ENCODE data around the gene MYO1D.
"Not testable (repeated sequence)": the region's sequence is repeated elsewhere in the genome, so short reads cannot be mapped to it uniquely, and the experiment has no call there.

MYO1D gene

DNA sequence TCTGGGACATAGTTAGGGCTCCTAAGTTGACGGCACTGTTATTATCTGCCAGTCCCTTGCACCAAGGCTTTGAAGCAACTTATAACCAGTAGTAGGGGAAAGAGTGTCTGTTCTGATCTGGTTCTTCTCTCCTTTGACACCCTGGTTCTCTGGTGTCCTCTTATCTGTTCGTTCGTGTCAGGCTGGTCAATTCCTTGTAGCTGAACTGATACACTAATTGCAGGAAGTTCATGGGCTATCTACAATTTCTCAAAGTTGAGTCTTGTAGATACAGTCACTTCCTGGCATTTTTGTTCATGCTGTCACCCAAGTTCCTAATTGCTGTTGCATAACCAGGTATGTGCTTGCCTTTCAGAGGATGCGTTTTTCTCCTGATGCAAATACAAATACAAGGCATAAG lies 17.3 kb upstream of the MYO1D start:
- no peak for DNase-seq (ENCODE audit: low read depth, low spot score)

DNA sequence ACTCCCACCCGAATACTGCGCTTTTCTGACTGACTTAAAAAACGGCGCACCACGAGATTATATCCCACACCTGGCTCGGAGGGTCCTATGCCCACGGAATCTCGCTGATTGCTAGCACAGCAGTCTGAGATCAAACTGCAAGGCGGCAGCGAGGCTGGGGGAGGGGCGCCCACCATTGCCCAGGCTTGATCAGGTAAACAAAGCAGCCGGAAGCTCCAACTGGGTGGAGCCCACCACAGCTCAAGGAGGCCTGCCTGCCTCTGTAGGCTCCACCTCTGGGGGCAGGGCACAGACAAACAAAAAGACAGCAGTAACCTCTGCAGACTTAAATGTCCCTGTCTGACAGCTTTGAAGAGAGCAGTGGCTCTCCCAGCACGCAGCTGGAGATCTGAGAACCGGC lies 10.5 kb upstream of the MYO1D start:
- not testable (repeated sequence) for DNase-seq (ENCODE audit: low read depth, low spot score)

DNA sequence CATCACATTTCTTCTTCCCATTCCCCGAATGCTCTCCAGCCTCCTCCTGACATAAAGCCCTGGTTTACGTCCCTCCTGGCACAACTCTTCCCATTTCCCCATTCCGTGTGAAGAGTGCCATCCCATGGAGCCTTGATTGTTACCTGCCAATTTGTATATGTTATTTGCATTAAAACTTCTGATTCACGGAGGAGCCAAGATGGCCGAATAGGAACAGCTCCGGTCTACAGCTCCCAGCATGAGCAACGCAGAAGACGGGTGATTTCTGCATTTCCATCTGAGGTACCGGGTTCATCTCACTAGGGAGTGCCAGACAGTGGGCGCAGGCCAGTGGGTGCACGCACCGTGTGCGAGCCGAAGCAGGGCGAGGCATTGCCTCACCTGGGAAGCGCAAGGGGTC lies 10.0 kb upstream of the MYO1D start:
- not testable (repeated sequence) for DNase-seq (ENCODE audit: low read depth, low spot score)

DNA sequence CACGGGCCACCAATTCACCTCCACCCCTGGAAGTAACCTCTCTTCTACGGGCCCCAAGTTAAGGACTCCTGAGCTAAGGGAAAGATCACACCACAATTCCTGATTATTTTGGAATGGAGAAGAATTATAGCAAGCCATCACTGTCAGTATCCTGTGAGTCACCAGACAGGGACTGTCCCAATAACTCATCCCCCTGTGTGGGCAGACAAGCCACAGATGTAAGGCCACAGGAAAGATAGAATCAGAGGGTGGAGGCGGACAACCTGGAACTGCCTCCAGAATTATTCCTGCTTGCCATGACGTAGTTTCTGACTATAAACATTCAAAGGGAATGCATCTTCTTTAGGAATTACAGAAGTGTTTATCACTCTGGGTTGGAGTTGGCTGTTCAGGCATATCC lies 5.8 kb upstream of the MYO1D start:
- no peak for DNase-seq (ENCODE audit: low read depth, low spot score)

DNA sequence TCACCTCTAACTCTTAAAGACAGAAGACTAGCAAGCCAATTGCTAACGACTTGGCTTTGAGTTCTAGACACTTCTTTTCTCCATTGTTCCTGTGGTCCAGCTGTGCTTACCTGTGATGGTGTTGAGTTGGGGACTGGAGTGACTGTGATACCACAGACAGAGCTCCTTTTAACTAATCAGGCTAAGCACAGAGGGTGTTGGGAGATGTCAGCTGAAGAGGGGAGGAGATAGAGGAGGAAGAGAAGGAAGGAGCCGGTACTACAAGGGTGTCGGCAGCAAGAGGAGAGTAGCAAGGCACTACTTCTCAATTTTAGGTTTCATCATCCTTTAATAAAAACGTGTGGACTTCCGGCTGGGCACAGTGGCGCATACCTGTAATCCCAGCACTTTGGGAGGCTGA lies 5.1 kb upstream of the MYO1D start:
- DNase-seq (ENCODE audit: low read depth, low spot score): no peak

DNA sequence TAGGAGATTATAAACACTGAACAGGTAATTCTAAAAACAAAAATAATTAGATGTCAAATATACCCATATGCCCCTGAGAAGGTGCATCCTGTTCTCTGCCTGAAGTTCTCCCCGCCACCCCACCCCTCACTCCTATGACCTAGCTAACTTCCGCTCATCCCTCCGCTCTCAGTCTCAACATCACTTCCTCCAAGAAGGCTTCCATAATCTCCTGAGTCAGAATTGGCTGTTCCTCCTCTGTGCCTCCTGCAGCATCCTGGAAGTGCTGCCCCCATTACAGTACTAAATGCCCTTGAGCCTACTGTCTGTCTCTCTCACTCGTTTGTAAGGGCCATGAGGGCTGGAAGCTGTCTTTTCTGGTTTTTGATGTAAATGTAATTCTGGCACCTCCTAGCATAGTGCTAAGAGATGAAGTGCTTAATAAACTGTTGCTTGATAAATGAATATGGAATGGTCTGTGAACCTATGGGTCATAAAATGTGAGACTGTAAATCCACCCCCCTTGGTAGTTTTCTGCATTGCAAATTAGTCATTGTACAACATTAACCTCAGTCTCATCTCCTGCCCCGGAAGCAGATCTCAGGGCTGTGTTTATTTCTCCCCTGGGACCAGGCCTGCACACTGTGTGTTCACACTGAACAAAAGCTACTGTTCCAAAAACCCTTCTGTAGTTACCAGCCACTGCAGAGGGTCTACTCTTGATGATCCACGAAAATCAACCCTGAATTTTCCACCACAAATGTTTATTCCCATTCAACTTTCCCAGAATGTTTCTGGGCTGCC lies 3.9 kb upstream of the MYO1D start:
- DNase-seq (ENCODE audit: low read depth, low spot score): no peak

DNA sequence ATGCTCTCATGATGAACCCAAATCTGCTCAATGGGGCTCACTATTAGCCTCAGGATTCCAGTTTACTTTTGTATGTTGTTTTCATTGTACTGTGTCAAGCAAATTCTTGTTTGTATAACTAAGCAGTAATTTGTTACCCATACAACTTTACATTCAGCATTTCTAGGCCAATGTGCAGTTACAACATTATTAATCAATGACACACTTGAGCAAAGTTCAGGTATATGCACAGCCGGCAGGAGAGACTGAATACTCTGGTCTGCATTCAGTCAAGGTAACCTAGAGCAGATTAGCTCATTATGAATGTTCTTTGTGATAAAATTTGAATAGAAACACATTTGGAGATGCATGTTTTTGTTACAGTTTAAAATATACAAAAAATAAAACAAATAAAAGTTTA lies 2.2 kb upstream of the MYO1D start:
- no peak for DNase-seq (ENCODE audit: low read depth, low spot score)

DNA sequence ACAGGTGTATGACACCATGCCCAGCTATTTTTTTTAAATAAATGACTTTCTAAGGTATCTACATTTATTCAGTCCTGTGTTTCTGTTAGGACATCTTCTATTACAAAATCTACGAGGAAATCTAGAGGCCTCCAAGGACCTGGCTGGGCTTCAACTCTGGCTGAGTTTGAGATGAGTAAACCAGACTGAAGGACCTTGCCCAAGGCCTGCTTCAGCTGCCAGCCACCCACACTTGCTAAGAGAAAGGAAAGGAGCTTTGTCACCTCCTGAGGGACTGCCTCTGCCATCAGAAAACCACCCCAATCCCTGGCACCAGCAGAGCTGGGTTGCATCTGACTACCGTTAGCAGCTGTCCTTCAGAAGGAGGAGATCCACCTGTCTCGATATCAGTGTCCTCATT lies 1.3 kb upstream of the MYO1D start:
- DNase-seq (ENCODE audit: low read depth, low spot score): no peak

DNA sequence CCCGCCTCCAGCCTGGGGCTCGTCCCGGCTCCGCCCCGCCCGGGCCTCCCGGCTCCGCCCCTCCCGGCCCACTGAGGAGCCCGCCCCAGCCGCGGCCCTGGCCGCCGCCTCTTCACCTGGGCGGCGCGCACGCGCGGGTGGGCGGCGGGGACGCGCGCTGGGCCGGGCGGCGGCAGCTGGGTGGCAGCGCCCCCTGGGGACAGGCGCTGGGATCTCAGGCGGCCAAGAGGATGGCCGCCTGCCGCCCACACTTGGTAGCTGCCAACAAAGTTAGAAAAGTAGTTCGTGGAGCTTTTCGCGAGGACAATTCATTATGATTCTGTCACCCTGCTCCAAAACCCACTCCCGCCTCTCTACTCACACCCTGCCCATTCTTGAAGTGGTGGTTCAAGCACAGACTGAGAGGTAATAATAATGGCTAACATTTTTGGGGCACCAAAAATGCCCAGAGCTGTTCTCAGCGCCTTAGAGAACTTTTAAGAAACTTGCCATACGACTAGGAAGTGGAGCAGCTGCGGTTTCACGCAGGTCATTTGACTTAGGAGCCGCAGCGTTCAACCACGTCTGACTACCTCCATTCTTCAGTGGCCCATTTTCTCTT lies 340 bp upstream of the MYO1D start:
- peak; percentile 84 for DNase-seq (ENCODE audit: low read depth, low spot score)

DNA sequence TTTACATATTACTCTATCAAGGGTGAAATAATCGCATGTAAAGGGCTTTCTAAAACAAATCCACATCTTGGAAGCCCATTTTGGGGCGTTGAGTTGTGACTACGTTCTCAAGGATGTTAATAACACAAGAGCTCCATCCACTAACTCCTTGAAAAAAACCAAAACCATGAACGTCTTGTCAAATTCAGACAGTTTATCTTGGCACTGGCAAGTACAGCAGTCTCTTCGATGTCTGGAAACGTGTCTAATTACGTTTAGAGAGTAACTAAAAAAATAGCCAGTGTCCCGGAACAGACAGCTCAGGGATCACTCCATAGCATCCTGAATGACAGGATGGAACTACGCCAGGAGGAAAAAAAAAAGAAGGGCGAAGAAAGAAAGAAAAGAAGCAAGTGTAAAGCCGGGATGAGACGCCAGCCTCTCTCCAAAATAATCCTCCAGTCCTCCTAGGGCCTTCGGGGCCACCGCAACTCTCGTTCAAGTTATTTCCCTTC lies 954 bp downstream of the MYO1D start:
- DNase-seq (ENCODE audit: low read depth, low spot score): no peak

DNA sequence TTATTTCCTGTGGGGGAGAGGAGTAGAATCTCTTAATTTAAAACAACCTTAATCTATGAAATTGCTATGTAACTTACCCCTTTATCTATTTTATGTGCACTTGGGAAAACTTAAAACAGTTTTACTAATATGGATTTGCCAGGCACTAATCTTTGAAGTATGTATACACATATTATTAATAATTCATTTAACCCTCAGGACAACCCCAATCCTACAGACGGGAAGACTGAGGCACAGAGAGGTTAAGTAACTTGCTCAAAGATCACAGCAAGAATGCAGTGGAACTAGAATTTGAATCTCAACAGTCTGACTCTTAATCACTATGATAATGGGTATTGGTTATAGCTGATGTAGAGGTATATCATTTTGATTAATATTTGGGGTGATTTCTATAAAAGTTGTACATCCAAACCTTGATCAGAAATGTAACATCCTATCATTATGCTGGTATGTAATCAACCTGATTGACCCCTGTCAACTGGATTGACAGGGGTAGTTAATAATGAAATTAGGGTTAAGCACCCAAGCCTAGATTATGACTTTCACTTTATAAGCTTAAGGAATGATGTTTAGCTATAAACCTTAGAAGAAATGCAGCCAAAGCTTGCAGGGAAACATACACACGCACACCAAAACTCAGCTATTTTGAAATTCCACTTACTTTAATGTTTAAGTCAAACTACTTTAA lies 1.6 kb downstream of the MYO1D start:
- no peak for DNase-seq (ENCODE audit: low read depth, low spot score)

DNA sequence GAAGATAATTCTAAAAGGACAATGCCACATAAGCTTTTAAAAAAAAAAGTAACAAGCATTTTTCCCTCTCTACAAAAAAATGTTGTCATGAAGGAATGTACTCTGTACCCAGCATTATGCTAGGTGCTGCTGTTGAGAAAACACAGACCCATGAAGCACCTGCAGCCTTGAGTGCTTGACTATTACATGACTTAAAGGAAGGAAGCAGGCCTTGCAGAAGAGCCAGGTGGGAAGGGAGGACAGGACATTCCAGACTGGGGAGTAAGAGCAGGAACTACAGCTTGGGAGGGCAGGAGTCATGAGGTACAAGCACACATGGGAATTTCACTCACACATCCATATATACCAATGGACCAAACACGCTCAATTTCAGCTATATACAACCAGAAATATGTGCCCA lies 3.8 kb downstream of the MYO1D start:
- DNase-seq (ENCODE audit: low read depth, low spot score): no peak

DNA sequence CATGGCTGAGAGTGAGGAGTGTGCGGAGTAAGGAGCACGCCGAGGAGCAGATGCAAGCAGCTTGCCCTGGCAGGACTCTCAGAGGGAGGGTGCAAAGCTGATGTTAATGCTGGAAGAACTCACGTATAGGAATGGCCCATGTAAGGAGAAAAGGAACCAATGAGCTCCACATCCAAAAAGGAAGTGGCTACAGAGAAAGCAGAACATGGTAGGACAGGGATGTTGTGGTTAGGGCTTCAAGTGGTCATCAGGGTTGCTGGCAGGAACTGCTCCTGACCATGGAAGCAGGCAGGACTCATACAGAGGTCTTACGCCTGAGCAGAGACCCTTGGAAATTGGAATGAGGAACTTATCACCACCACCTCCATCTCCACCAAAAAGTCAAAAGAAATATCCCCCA lies 5.2 kb downstream of the MYO1D start:
- DNase-seq (ENCODE audit: low read depth, low spot score): no peak

DNA sequence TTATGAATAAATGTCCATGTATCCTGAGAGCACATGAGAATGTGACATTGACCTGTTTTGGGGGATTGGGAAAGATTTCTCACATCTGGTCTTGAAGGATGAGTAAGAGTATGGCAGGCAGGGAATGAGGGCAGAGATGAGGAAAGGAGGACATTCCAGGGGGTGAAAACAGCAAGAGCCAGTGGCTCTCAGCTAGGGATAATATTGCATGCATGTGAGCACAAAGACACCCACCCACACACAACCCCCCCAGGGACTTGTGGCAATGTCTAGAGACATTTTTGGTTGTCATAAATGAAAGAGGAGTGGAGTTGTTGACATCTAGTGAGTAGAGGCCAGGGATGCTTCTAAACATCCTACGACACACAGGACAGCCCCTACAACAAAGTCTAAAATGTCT lies 6.0 kb downstream of the MYO1D start:
- no peak for DNase-seq (ENCODE audit: low read depth, low spot score)

DNA sequence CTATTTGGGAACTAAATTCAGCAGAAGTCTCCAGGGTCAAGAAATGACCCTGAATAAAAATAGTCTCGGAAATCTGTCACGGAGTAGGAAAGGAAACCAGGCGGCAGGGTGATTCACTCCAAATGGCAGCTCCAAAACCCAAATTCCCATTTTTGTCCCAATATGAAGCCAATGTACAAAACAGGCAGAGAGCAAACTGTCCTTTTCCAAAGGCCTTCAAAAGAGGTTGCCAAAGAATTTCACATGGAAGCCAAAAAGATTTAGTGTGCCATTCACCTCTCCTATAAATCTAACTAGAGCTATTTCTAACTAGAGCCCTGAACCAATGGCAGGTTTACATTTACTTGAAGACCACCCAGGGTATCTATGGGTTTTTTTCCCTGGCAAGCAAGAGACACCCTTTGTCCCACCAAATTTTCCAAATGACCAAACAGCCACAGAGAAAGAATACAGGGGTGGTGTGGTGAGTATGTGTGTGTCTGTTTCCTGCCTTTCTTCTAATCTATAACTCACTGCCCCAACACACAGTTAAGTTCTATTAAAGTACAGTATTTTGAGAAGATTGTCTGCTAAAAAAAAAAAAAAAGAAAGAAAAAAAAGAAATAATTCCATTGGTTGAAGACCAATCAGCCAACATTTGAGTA lies 6.8 kb downstream of the MYO1D start:
- DNase-seq (ENCODE audit: low read depth, low spot score): no peak

DNA sequence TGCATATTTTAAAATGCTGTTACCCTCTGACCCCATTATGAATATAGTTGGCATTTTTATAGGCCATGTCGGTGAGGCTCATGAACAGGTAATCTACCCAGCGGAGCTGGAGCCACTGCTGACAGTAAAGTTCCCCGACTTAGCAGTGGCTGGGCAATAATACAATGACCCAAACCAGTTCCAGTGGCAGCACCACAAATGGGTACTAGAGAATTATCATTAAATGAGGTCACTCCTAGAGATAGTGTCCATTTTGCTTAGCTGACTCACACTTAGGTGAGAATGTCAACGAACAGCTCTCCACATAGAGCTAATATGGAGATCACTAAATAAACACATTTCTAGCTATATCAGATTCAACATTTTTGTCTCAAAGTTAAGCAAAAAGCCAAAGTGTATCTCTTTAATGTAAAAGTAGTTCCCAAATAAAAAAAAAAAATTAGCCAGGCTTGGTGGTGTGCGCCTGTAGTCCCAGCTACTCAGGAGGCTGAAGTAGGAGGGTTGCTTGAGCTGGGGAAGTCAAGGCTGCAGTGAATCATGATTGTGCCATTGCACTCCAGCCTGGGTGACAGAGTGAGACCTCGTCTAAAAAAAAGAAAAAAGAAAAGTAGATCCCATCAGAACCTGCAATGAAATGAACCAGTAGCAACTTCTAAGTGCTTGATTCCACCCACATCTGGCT lies 7.4 kb downstream of the MYO1D start:
- no peak for DNase-seq (ENCODE audit: low read depth, low spot score)

DNA sequence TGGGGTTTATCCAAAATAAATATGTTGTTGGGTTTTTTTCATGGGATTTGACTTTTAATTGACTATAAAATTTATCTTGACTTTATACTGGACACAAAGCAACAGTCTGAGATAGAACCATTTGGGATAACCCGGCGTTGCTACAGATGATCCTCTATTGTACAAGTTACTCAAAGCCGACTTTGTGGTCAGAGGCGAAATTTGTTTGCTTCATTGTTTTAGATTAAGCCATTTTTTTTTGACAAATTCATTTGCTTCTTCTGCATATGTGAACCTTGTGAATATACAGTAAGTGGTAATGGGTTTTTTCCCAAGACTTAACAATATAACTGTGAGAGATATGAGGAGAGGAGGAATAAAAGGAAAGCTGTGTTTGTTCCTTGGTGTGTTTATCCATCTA lies 11.8 kb downstream of the MYO1D start:
- DNase-seq (ENCODE audit: low read depth, low spot score): no peak

DNA sequence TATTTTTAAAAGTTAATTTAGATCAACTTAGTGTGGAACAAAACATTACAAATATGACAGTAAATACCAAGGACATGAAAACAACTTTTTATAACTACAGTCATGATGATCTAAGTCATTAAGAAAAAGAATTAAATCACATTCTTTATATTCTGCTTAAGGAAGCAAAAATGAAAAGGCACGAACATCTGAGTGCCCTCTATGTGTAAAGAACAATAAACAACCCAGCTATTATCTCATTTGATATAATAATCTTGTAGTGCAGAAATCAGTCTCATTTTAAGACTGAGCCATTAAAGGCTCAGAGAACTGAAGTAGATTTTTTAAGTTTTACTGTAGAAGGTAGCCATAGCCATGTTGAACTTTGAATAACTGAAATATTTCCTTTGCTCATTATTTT lies 13.4 kb downstream of the MYO1D start:
- no peak for DNase-seq (ENCODE audit: low read depth, low spot score)

DNA sequence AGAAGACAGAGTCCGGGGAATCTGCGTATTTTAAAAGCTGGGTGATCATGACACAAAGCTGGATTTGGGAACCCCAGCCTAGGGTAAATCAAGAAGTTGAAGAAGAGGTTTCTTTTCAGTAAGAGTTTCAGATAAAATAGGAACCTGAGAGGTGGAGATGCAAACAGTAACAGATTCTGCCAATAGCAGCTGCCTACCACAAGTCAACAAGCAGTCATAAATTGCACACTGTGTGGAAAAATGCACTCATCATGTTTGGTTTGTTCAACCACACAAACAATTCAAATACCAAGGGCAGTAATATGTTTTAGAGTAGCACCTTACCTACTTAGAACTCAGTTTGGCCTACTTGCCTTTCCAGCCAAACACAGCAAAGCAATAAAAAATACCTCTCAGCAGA lies 14.0 kb downstream of the MYO1D start:
- DNase-seq (ENCODE audit: low read depth, low spot score): no peak

DNA sequence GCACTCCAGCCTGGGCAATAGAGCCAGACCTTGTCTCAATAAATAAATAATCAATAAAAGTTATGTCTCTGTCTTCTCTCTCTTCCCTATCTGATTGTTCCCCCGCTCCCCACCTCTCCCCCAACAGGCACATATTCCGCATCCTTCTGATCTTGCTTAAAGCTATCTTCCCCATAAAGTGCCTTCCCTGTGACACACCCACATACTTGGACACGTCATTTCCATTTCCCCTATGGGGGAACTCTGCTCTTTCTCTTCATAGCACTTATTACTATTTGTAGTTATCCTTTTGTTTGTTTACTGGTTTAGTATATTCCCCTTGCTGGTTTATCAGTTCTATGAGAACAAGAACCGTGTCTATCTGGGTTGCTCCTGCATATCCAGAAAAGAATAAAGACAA lies 14.9 kb downstream of the MYO1D start:
- DNase-seq (ENCODE audit: low read depth, low spot score): no peak

DNA sequence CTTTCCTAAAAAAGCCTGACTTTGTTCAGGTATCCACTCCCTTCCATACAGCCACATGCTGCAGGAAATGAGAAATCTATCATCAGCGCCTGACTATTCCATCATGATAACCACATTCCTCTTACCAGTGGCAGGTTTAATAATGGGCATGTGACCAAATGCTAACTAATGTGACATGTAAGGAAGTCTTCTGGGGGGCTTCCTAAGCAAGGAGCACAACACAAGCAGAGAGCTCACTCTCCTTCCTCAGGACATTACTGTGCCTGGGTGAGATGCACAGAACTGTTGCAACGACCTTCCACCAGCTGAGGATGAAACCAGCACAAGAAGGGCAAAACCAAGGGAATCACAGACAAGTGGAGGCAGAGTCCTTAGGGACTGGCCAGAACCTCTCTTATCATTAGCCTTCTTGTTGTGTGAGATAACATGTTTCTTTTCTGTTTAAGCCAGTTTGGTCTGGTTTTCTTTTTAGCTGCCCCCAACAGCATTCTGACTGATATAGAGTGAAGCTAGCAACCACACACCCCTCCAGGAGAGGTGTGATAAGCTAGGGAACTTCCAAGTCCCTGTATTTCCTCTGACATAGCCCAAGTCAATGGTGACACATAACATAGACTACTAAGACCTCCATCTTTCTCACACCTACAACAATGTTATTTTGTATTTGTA lies 16.9 kb downstream of the MYO1D start:
- no peak for DNase-seq (ENCODE audit: low read depth, low spot score)
